Activated T-helper 1 cell treated with anti-CD3 and anti-CD28 coated beads, Interleukin-12 subunit alpha, Interleukin-12 subunit beta, Interleukin-2, Interleukin-4 antibody, amounts not matched to agents 30 ng/mL and 10 ng/mL and 1 ng/mL, durations not matched to agents 14 hours and 24 hours and 36 hours (primary cell): ENCODE measurements around the gene RFT1. TPM values are rescaled to one million over a fixed set of nuclear protein-coding genes. Genes with fewer than 3 reads are reported as not detected.

Source experiments
- DNase-seq: peaks from one replicate; pipeline ENCODE4 v3.0.0; 2021; ENCODE audit warnings: low spot score
- H3K27ac Mint-ChIP-seq: one replicate; pipeline ENCODE4 v1.8.0; 2021; ENCODE audit warnings: mild to moderate bottlenecking, mixed read lengths
- H3K27me3 Mint-ChIP-seq: one replicate; pipeline ENCODE4 v1.8.0; 2022; ENCODE audit warnings: mild to moderate bottlenecking, moderate library complexity, mixed read lengths; ENCODE audit not compliant: insufficient read depth
- H3K36me3 Mint-ChIP-seq: one replicate; pipeline ENCODE4 v1.8.0; 2021; ENCODE audit warnings: low read depth, mixed read lengths
- H3K4me1 Mint-ChIP-seq: one replicate; pipeline ENCODE4 v1.8.0; 2021; ENCODE audit warnings: low read depth, mixed read lengths
- H3K4me3 Mint-ChIP-seq: one replicate; pipeline ENCODE4 v1.8.0; 2021; ENCODE audit warnings: mild to moderate bottlenecking, moderate library complexity, mixed read lengths
- H3K9me3 Mint-ChIP-seq: one replicate; pipeline ENCODE4 v1.8.0; 2021; ENCODE audit warnings: mixed read lengths
- intact Hi-C: fragments of 100-400 bp; cut with micrococcal nuclease; formaldehyde crosslinking; loops from one replicate; pipeline ENCODE4 v1.15.1; 2024
- total RNA-seq: library from RNA; stranded (reverse); gene quantifications from 2 replicates; pipeline ENCODE4 v1.2.3, GENCODE V29; 2022

RFT1 gene
- total RNA-seq, 1 donor from 2014 or later: 44.9 TPM

GRCh38 chr3:53079791-53080555 is 50.3 kb downstream of the RFT1 start:
- no peak overlapping the region for H3K27ac Mint-ChIP-seq
- no peaks in the 10 kb centered on the region for H3K4me1 Mint-ChIP-seq
- H3K36me3 Mint-ChIP-seq: peaks cover 9% of the 10 kb centered on the region
- intact Hi-C loops: no loop called here
- no peak overlapping the region for H3K4me3 Mint-ChIP-seq
- no peak for DNase-seq
- H3K27me3 Mint-ChIP-seq: no peaks in the 10 kb centered on the region
- no peaks in the 10 kb centered on the region for H3K9me3 Mint-ChIP-seq

GRCh38 chr3:53079147-53079546 is 51.1 kb downstream of the RFT1 start:
- Mint-ChIP-seq H3K27me3 (no peaks in the 10 kb centered on the region), H3K4me1 (no peaks in the 10 kb centered on the region), H3K36me3 (peaks cover 9% of the 10 kb centered on the region), H3K27ac (no peak overlapping the region), H3K9me3 (no peaks in the 10 kb centered on the region), H3K4me3 (no peak overlapping the region)
- intact Hi-C loops: no loop called here
- no peak for DNase-seq

- no peak for DNase-seq
- Mint-ChIP-seq H3K9me3 (no peaks in the 10 kb centered on the region), H3K4me3 (no peak overlapping the region), H3K36me3 (peaks cover 4% of the 10 kb centered on the region), H3K4me1 (no peaks in the 10 kb centered on the region), H3K27ac (no peak overlapping the region), H3K27me3 (no peaks in the 10 kb centered on the region)
- intact Hi-C loops: no loop called here
Measured at GRCh38 chr3:53078656-53079055, 51.6 kb downstream of the RFT1 start.

- Mint-ChIP-seq H3K27ac (no peak overlapping the region), H3K4me1 (peaks cover 9% of the 10 kb centered on the region), H3K4me3 (no peak overlapping the region), H3K36me3 (peaks cover 3% of the 10 kb centered on the region), H3K9me3 (no peaks in the 10 kb centered on the region), H3K27me3 (no peaks in the 10 kb centered on the region)
- intact Hi-C loops: no loop called here
- DNase-seq: no peak
Measured at GRCh38 chr3:53077476-53078220, 52.6 kb downstream of the RFT1 start.

GRCh38 chr3:53075743-53076140 is 54.5 kb downstream of the RFT1 start:
- intact Hi-C loops: no loop called here
- Mint-ChIP-seq H3K4me1 (peaks cover 19% of the 10 kb centered on the region), H3K36me3 (no peaks in the 10 kb centered on the region), H3K27ac (no peak overlapping the region), H3K4me3 (no peak overlapping the region), H3K9me3 (no peaks in the 10 kb centered on the region), H3K27me3 (no peaks in the 10 kb centered on the region)
- DNase-seq: no peak

- H3K27ac Mint-ChIP-seq: no peak overlapping the region
- no peaks in the 10 kb centered on the region for H3K9me3 Mint-ChIP-seq
- no peaks in the 10 kb centered on the region for H3K27me3 Mint-ChIP-seq
- no peaks in the 10 kb centered on the region for H3K36me3 Mint-ChIP-seq
- intact Hi-C loops: no loop called here
- DNase-seq: no peak
- no peak overlapping the region for H3K4me3 Mint-ChIP-seq
- peaks cover 19% of the 10 kb centered on the region for H3K4me1 Mint-ChIP-seq
Measured at GRCh38 chr3:53074761-53075742, 55.2 kb downstream of the RFT1 start.

GRCh38 chr3:53074366-53074696 is 55.9 kb downstream of the RFT1 start:
- Mint-ChIP-seq H3K36me3 (no peaks in the 10 kb centered on the region), H3K4me1 (peaks cover 19% of the 10 kb centered on the region), H3K9me3 (no peaks in the 10 kb centered on the region), H3K4me3 (peak overlapping the region; percentile 37), H3K27ac (peak overlapping the region; percentile 48), H3K27me3 (peaks cover 1% of the 10 kb centered on the region)
- no peak for DNase-seq
- intact Hi-C loops: no loop called here

GRCh38 chr3:53073553-53074365 is 56.5 kb downstream of the RFT1 start:
- peak overlapping the region; percentile 95 for H3K27ac Mint-ChIP-seq
- intact Hi-C loops: loop anchor here (1.0 to 2.0 kb wide), 3 partner anchors 27 to 57 kb away; partner anchors contain the start of genes RFT1 and SFMBT1
- peak overlapping the region; percentile 89 for H3K4me3 Mint-ChIP-seq
- no peak for DNase-seq
- H3K27me3 Mint-ChIP-seq: peaks cover 2% of the 10 kb centered on the region
- H3K9me3 Mint-ChIP-seq: no peaks in the 10 kb centered on the region
- H3K36me3 Mint-ChIP-seq: no peaks in the 10 kb centered on the region
- H3K4me1 Mint-ChIP-seq: peaks cover 19% of the 10 kb centered on the region

GRCh38 chr3:53072653-53073552 is 57.3 kb downstream of the RFT1 start:
- H3K4me3 Mint-ChIP-seq: peak overlapping the region; percentile 89
- H3K36me3 Mint-ChIP-seq: no peaks in the 10 kb centered on the region
- peaks cover 2% of the 10 kb centered on the region for H3K27me3 Mint-ChIP-seq
- peak overlapping the region; percentile 95 for H3K27ac Mint-ChIP-seq
- peaks cover 19% of the 10 kb centered on the region for H3K4me1 Mint-ChIP-seq
- H3K9me3 Mint-ChIP-seq: no peaks in the 10 kb centered on the region
- intact Hi-C loops: loop anchor here (1.0 to 2.0 kb wide), 10 partner anchors 27 to 367 kb away; partner anchors contain the start of genes RFT1, SFMBT1, SPCS1 and STIMATE
- DNase-seq: peak; percentile 85

- Mint-ChIP-seq H3K36me3 (no peaks in the 10 kb centered on the region), H3K9me3 (no peaks in the 10 kb centered on the region), H3K4me3 (peak overlapping the region; percentile 89), H3K27ac (peak overlapping the region; percentile 95), H3K4me1 (peaks cover 19% of the 10 kb centered on the region), H3K27me3 (peaks cover 2% of the 10 kb centered on the region)
- intact Hi-C loops: loop anchor here (1.0 to 2.0 kb wide), 8 partner anchors 37 to 366 kb away; partner anchors contain the start of genes SPCS1 and STIMATE
- DNase-seq: no peak
Measured at GRCh38 chr3:53071882-53072431, 58.3 kb downstream of the RFT1 start.

- intact Hi-C loops: no loop called here
- Mint-ChIP-seq H3K4me1 (peaks cover 19% of the 10 kb centered on the region), H3K36me3 (no peaks in the 10 kb centered on the region), H3K27me3 (peaks cover 8% of the 10 kb centered on the region), H3K4me3 (no peak overlapping the region), H3K9me3 (no peaks in the 10 kb centered on the region), H3K27ac (no peak overlapping the region)
- DNase-seq: no peak
Measured at GRCh38 chr3:53069422-53070068, 60.7 kb downstream of the RFT1 start.
